RWPE1 (cell line): ENCODE measurements around the gene RENBP.

Experiments
- CTCF ChIA-PET: fragments of 350-600 bp; sonication (Branson Sonifier 250); formaldehyde crosslinking; extraction: SDS; loops from one replicate; lab custom pipeline; 2021; lab: Yijun Ruan, JAX
- POLR2A ChIA-PET: fragments of 400-600 bp; formaldehyde crosslinking; extraction: SDS; loops from one replicate; lab custom pipeline; 2020; ENCODE audit warnings: antibody characterized with exemption; ENCODE audit not compliant: low non-redundant PET; lab: Yijun Ruan, JAX
- DNase-seq: peaks from one replicate; pipeline ENCODE4 v3.0.0; 2012; ENCODE audit warnings: low spot score
- H3K27ac ChIP-seq: fragments of 450-650 bp; 2 replicates; pipeline ENCODE4 v1.5.1; 2017
- TF ChIP-seq, protein P1 (sequence below): fragments of 450-650 bp; conservative IDR thresholded peaks from 2 replicates; pipeline ENCODE4 v1.5.1; 2017; ENCODE audit warnings: low read depth, mild to moderate bottlenecking

The RENBP gene

GRCh38 chrX:153906126-153906917 lies 38.1 kb downstream of the RENBP start:
- ChIA-PET POLR2A (no interaction called here), CTCF (interaction anchor here (0.8 kb wide), 1 partner anchor 41 kb away, joined by 3 read pairs; no protein-coding TSS in a partner anchor)
- H3K27ac ChIP-seq: no peak overlapping the region
- DNase-seq: no peak
- TF ChIP-seq, protein P1, sequence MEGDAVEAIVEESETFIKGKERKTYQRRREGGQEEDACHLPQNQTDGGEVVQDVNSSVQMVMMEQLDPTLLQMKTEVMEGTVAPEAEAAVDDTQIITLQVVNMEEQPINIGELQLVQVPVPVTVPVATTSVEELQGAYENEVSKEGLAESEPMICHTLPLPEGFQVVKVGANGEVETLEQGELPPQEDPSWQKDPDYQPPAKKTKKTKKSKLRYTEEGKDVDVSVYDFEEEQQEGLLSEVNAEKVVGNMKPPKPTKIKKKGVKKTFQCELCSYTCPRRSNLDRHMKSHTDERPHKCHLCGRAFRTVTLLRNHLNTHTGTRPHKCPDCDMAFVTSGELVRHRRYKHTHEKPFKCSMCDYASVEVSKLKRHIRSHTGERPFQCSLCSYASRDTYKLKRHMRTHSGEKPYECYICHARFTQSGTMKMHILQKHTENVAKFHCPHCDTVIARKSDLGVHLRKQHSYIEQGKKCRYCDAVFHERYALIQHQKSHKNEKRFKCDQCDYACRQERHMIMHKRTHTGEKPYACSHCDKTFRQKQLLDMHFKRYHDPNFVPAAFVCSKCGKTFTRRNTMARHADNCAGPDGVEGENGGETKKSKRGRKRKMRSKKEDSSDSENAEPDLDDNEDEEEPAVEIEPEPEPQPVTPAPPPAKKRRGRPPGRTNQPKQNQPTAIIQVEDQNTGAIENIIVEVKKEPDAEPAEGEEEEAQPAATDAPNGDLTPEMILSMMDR: no peak

- no peak overlapping the region for H3K27ac ChIP-seq
- CTCF ChIA-PET: no interaction called here
- POLR2A ChIA-PET: no interaction called here
Observed at GRCh38 chrX:153905481-153906095, 38.9 kb downstream of the RENBP start.

GRCh38 chrX:153903991-153904957 lies 40.2 kb downstream of the RENBP start, which contains the start of gene AVPR2:
Gene AVPR2, plus strand, starts transcription at chrX:153904673. Its CDS starts 473 bp downstream, at chrX:153905146.
- CTCF ChIA-PET: no interaction called here
- no peak for DNase-seq
- TF ChIP-seq, protein P1: no peak
- peak within 1 kb of the TSS; percentile 22 for H3K27ac ChIP-seq
- POLR2A ChIA-PET: no interaction called here

More at GRCh38 chrX:153905481-153906095, 38.9 kb downstream of the RENBP start:
- DNase-seq: no peak
- TF ChIP-seq, protein P1: no peak

- TF ChIP-seq, protein P1: no peak
- DNase-seq: no peak
- POLR2A ChIA-PET: no interaction called here
- H3K27ac ChIP-seq: peak overlapping the region; percentile 89
- CTCF ChIA-PET: no interaction called here
Observed at GRCh38 chrX:153903238-153903980, 41.0 kb downstream of the RENBP start.

- TF ChIP-seq, protein P1: no peak
- ChIA-PET CTCF (no interaction called here), POLR2A (no interaction called here)
- H3K27ac ChIP-seq: peak overlapping the region; percentile 89
- no peak for DNase-seq
Observed at GRCh38 chrX:153902385-153902784, 42.1 kb downstream of the RENBP start.
